GM23338 (cell line): ENCODE data around the gene ZNF841. TPM values are rescaled to one million over a fixed set of nuclear protein-coding genes. Genes with fewer than 3 reads are reported as not detected.

ENCODE experiments used
- ATAC-seq: fragments of 200-7000 bp; cut with Tn5 transposase; 3 replicates; pipeline ENCODE4 v1.9.1; 2020
- DNase-seq: peaks from one replicate; pipeline ENCODE4 v3.0.0-alpha.2; 2015; ENCODE audit warnings: low spot score
- H2AFZ ChIP-seq: fragments of 200-600 bp; sonication (generic); 2 replicates; pipeline ENCODE4 v1.8.0; 2016; ENCODE audit warnings: antibody characterized with exemption, mild to moderate bottlenecking, moderate library complexity
- H3F3A ChIP-seq: fragments of 200-600 bp; sonication (generic); replicated peaks from 2 replicates; pipeline ENCODE4 v1.8.0; 2017; ENCODE audit warnings: antibody characterized with exemption, mixed run types, low read depth
- H3K27ac ChIP-seq: fragments of 200-600 bp; sonication (generic); 2 replicates; pipeline ENCODE4 v1.6.1; 2016; ENCODE audit warnings: low read depth
- H3K27me3 ChIP-seq: fragments of 200-600 bp; sonication (generic); 2 replicates; pipeline ENCODE4 v1.8.0; 2016; ENCODE audit warnings: mild to moderate bottlenecking, mixed run types, moderate library complexity; ENCODE audit not compliant: insufficient read depth
- H3K36me3 ChIP-seq: fragments of 200-600 bp; sonication (generic); 2 replicates; pipeline ENCODE4 v1.8.0; 2016; ENCODE audit warnings: mild to moderate bottlenecking; ENCODE audit not compliant: insufficient read depth
- H3K4me1 ChIP-seq: fragments of 200-600 bp; sonication (generic); 2 replicates; pipeline ENCODE4 v1.8.0; 2016; ENCODE audit warnings: mild to moderate bottlenecking, moderate library complexity; ENCODE audit not compliant: insufficient read depth
- H3K4me2 ChIP-seq: fragments of 200-600 bp; sonication (generic); 2 replicates; pipeline ENCODE4 v1.7.1; 2017; ENCODE audit warnings: mixed run types
- H3K4me3 ChIP-seq: fragments of 200-600 bp; sonication (generic); 2 replicates; pipeline ENCODE4 v1.6.1; 2016; ENCODE audit warnings: mixed run types
- H3K79me2 ChIP-seq: fragments of 200-600 bp; sonication (generic); replicated peaks from 2 replicates; pipeline ENCODE4 v1.8.0; 2017; ENCODE audit warnings: mild to moderate bottlenecking; ENCODE audit not compliant: insufficient read depth
- H3K9me2 ChIP-seq: fragments of 200-600 bp; sonication (generic); 2 replicates; pipeline ENCODE4 v1.8.0; 2017; ENCODE audit not compliant: insufficient read depth
- H4K20me1 ChIP-seq: fragments of 200-600 bp; sonication (generic); replicated peaks from 2 replicates; pipeline ENCODE4 v1.8.0; 2017; ENCODE audit warnings: mild to moderate bottlenecking; ENCODE audit not compliant: insufficient read depth
- H3K27ac Mint-ChIP-seq: 2 replicates; pipeline ENCODE4 v1.8.0; 2020; ENCODE audit warnings: inconsistent platforms, mild to moderate bottlenecking, moderate library complexity, mixed read lengths
- H3K27me3 Mint-ChIP-seq: 3 replicates; pipeline ENCODE4 v1.8.0; 2022; ENCODE audit warnings: low read depth, mild to moderate bottlenecking, moderate library complexity, mixed read lengths, inconsistent platforms; ENCODE audit not compliant: insufficient read depth, poor library complexity
- H3K36me3 Mint-ChIP-seq: 3 replicates; pipeline ENCODE4 v1.8.0; 2021; ENCODE audit warnings: low read depth, mild to moderate bottlenecking, inconsistent platforms, moderate library complexity, mixed read lengths
- H3K4me1 Mint-ChIP-seq: 3 replicates; pipeline ENCODE4 v1.8.0; 2020; ENCODE audit warnings: mild to moderate bottlenecking, inconsistent platforms, mixed read lengths
- H3K4me3 Mint-ChIP-seq: 3 replicates; pipeline ENCODE4 v1.8.0; 2021; ENCODE audit warnings: moderate library complexity, mild to moderate bottlenecking, inconsistent platforms, mixed read lengths
- H3K9me3 Mint-ChIP-seq: 3 replicates; pipeline ENCODE4 v1.8.0; 2020; ENCODE audit warnings: moderate library complexity, mild to moderate bottlenecking, inconsistent platforms, mixed read lengths
- JUNB ChIP-seq: IDR thresholded peaks from one replicate; pipeline ENCODE4 v1.6.1; 2016; ENCODE audit warnings: antibody characterized with exemption; ENCODE audit not compliant: unreplicated experiment
- NANOG ChIP-seq: IDR thresholded peaks from 2 replicates; pipeline ENCODE4 v1.6.1; 2016; ENCODE audit warnings: antibody characterized with exemption, borderline replicate concordance
- STAT1 ChIP-seq: IDR thresholded peaks from one replicate; pipeline ENCODE4 v1.6.1; 2016; ENCODE audit warnings: antibody characterized with exemption; ENCODE audit not compliant: unreplicated experiment
- ZNF114 ChIP-seq: fragments of 250-450 bp; sonication (Bioruptor Pico); IDR thresholded peaks from 2 replicates; pipeline ENCODE4 v1.5.0; 2020; ENCODE audit warnings: mild to moderate bottlenecking, moderate library complexity
- ZNF331 ChIP-seq: fragments of 250-450 bp; sonication (Bioruptor Pico); IDR thresholded peaks from 2 replicates; pipeline ENCODE4 v1.5.0; 2020; ENCODE audit warnings: low read depth, mild to moderate bottlenecking, moderate library complexity
- polyA plus RNA-seq: library from polyadenylated mRNA; unstranded; fragments of >200 nt; fragmentation: Nextera tagmentation; extraction: Ambion mirVana; gene quantifications from 2 replicates; pipeline ENCODE4 v1.2.1, GENCODE V29; 2016
- total RNA-seq: library from RNA; depleted of rRNA; stranded (reverse); fragments of >200 nt; shearing (Covaris generic); gene quantifications from 2 replicates; pipeline ENCODE4 v1.2.3, GENCODE V29; 2014
- TF ChIP-seq, protein P1 (sequence below): fragments of 250-450 bp; sonication (Bioruptor Pico); IDR thresholded peaks from 2 replicates; pipeline ENCODE4 v1.5.0; 2020; ENCODE audit warnings: mild to moderate bottlenecking, moderate library complexity
- TF ChIP-seq, protein P2 (sequence below), 2 experiments: fragments of 200-600 bp in 1 of 2; sonication (generic) in 1 of 2; conservative IDR thresholded peaks; 2 replicates each; pipeline versions ENCODE4 v1.5.1 to v1.6.1; 2016 to 2017; ENCODE audit warnings: antibody characterized with exemption in 2 of 2, low read depth in 2 of 2, mild to moderate bottlenecking in 2 of 2, moderate library complexity in 1 of 2

Gene ZNF841
- total and polyA plus RNA-seq, 2 experiments from 2014 or later, result 5.3 to 12.8 TPM

DNA sequence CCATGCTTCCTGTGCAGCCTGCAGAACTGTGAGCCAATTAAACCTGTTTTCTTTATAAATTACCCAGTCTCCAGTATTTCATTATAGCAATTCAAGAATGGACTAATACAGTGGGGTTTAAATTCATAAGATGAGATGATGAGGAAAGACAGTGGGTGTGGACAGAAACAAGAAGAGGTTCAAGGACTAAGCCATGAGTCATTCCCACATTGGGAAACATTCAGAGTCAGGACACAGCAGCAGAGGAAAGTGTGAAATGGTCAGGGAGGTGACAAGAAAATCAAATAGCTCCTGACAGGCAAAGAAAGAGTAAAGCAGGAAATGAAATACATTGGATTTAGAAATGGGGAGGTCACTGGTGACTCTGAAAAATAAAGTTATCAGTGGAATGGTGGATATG, 9.1 kb downstream of the ZNF841 start (continued):
- TF ChIP-seq, protein P1, sequence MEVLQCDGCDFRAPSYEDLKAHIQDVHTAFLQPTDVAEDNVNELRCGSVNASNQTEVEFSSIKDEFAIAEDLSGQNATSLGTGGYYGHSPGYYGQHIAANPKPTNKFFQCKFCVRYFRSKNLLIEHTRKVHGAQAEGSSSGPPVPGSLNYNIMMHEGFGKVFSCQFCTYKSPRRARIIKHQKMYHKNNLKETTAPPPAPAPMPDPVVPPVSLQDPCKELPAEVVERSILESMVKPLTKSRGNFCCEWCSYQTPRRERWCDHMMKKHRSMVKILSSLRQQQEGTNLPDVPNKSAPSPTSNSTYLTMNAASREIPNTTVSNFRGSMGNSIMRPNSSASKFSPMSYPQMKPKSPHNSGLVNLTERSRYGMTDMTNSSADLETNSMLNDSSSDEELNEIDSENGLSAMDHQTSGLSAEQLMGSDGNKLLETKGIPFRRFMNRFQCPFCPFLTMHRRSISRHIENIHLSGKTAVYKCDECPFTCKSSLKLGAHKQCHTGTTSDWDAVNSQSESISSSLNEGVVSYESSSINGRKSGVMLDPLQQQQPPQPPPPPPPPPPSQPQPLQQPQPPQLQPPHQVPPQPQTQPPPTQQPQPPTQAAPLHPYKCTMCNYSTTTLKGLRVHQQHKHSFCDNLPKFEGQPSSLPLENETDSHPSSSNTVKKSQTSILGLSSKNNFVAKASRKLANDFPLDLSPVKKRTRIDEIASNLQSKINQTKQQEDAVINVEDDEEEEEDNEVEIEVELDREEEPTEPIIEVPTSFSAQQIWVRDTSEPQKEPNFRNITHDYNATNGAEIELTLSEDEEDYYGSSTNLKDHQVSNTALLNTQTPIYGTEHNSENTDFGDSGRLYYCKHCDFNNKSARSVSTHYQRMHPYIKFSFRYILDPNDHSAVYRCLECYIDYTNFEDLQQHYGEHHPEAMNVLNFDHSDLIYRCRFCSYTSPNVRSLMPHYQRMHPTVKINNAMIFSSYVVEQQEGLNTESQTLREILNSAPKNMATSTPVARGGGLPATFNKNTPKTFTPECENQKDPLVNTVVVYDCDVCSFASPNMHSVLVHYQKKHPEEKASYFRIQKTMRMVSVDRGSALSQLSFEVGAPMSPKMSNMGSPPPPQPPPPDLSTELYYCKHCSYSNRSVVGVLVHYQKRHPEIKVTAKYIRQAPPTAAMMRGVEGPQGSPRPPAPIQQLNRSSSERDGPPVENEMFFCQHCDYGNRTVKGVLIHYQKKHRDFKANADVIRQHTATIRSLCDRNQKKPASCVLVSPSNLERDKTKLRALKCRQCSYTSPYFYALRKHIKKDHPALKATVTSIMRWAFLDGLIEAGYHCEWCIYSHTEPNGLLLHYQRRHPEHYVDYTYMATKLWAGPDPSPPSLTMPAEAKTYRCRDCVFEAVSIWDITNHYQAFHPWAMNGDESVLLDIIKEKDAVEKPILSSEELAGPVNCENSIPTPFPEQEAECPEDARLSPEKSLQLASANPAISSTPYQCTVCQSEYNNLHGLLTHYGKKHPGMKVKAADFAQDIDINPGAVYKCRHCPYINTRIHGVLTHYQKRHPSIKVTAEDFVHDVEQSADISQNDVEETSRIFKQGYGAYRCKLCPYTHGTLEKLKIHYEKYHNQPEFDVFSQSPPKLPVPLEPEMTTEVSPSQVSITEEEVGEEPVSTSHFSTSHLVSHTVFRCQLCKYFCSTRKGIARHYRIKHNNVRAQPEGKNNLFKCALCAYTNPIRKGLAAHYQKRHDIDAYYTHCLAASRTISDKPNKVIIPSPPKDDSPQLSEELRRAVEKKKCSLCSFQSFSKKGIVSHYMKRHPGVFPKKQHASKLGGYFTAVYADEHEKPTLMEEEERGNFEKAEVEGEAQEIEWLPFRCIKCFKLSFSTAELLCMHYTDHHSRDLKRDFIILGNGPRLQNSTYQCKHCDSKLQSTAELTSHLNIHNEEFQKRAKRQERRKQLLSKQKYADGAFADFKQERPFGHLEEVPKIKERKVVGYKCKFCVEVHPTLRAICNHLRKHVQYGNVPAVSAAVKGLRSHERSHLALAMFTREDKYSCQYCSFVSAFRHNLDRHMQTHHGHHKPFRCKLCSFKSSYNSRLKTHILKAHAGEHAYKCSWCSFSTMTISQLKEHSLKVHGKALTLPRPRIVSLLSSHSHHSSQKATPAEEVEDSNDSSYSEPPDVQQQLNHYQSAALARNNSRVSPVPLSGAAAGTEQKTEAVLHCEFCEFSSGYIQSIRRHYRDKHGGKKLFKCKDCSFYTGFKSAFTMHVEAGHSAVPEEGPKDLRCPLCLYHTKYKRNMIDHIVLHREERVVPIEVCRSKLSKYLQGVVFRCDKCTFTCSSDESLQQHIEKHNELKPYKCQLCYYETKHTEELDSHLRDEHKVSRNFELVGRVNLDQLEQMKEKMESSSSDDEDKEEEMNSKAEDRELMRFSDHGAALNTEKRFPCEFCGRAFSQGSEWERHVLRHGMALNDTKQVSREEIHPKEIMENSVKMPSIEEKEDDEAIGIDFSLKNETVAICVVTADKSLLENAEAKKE, result no peak
- no peak for TF ChIP-seq ZNF331 (CRISPR knock-in tag)
- TF ChIP-seq NANOG, result no peak

DNA sequence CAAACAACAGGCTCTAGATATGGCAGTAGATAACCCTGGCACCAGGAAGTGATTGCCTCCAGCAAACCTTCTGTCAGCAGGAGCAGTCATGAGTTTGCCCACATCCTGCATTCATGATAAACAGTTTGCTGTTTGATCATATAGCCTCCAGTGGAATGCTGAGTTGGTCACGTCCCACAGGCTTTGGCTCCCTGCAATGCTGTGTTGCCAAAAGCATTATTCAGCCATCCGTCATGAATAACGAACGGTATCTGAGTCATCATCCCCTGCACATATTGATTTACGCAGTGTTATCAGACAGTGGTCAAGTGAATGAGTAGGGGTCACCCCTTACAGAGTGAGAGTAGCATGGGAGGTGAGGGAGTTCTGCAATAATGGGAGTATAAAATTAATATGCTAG, 25.1 kb downstream of the ZNF841 start:
- TF ChIP-seq, protein P1, result no peak
- TF ChIP-seq NANOG, result no peak
- TF ChIP-seq JUNB, result no peak
- TF ChIP-seq, protein P2, sequence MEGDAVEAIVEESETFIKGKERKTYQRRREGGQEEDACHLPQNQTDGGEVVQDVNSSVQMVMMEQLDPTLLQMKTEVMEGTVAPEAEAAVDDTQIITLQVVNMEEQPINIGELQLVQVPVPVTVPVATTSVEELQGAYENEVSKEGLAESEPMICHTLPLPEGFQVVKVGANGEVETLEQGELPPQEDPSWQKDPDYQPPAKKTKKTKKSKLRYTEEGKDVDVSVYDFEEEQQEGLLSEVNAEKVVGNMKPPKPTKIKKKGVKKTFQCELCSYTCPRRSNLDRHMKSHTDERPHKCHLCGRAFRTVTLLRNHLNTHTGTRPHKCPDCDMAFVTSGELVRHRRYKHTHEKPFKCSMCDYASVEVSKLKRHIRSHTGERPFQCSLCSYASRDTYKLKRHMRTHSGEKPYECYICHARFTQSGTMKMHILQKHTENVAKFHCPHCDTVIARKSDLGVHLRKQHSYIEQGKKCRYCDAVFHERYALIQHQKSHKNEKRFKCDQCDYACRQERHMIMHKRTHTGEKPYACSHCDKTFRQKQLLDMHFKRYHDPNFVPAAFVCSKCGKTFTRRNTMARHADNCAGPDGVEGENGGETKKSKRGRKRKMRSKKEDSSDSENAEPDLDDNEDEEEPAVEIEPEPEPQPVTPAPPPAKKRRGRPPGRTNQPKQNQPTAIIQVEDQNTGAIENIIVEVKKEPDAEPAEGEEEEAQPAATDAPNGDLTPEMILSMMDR (conservative IDR thresholded peaks at IDR 0.05; ENCODE audit: low read depth in 2 of 2), result no peak
- TF ChIP-seq ZNF114 (CRISPR knock-in tag), result no peak
- TF ChIP-seq STAT1, result no peak
- peaks cover 87% of the 10 kb centered on the region for H3K9me3 Mint-ChIP-seq

More for the DNA sequence above, 25.1 kb downstream of the ZNF841 start:
- Histone ChIP-seq H3K4me2 (no peak overlapping the region), H3K4me1 (no peaks in the 10 kb centered on the region), H3F3A (no peaks in the 10 kb centered on the region), H2AFZ (no peak overlapping the region), H3K4me3 (no peak overlapping the region), H4K20me1 (no peaks in the 10 kb centered on the region), H3K9me2 (no peaks in the 10 kb centered on the region), H3K27me3 (no peaks in the 10 kb centered on the region), H3K36me3 (peaks cover 41% of the 10 kb centered on the region), H3K27ac (no peak overlapping the region), H3K79me2 (no peaks in the 10 kb centered on the region)
- Mint-ChIP-seq H3K4me1 (no peaks in the 10 kb centered on the region), H3K4me3 (no peak overlapping the region), H3K27ac (no peak overlapping the region), H3K36me3 (peaks cover 100% of the 10 kb centered on the region), H3K27me3 (peaks cover 5% of the 10 kb centered on the region)
- DNase-seq, result no peak
- no peak for ATAC-seq
